ENCODE measurements around the gene C12orf75.
A peak's percentile ranks its signal among the peaks of the same experiment; 100 is the strongest.
"Not testable (repeated sequence)": the region's sequence is repeated elsewhere in the genome, so short reads cannot be mapped to it uniquely, and the experiment has no call there.

Gene C12orf75

DNA sequence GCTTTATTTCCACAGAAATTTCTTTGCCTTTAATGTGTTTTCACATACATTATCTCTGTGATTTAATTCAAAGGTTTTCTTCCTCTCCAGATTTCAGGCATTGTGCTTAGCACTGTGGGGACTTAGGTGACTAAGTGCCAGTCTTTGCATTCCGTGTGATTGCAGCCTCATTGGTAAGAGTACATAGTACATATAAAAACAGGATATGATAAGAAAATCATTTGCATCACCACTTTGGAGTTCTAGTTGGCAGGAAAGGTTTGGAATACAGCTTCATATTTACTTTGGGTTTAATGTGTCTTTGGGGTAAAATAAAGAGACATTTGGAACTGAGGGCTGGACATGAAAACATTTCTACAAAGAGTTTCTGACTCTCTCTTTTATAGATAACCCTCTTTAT, 37.8 kb upstream of the C12orf75 start:
- no peak for DNase-seq (ENCODE audit: low read depth, low spot score)
- Histone ChIP-seq H3K36me3 (ENCODE audit: insufficient read depth, low read length) (no peaks in the 10 kb centered on the region), H3K9me3 (ENCODE audit: low read depth, low read length) (no peaks in the 10 kb centered on the region), H3K27ac (no peak overlapping the region), H3K4me3 (no peak overlapping the region), H3K9ac (ENCODE audit: insufficient read length) (no peak overlapping the region)
- TF ChIP-seq POLR2AphosphoS5 (IDR thresholded peaks at IDR 0.05; ENCODE audit: borderline replicate concordance, low read depth, low read length), result no peak
- no peak for TF ChIP-seq FOXP2 (optimal IDR thresholded peaks at IDR 0.05; ENCODE audit: control extremely low read depth, extremely low read length, insufficient read depth)
- no peak for TF ChIP-seq EZH2 (IDR thresholded peaks at IDR 0.05)

- no peaks in the 10 kb centered on the region for H3K36me3 ChIP-seq (ENCODE audit: insufficient read depth, low read length)
Measured at GRCh38 chr12:105293187-105293586, 37.3 kb upstream of the C12orf75 start.

GRCh38 chr12:105294161-105294560, 36.3 kb upstream of the C12orf75 start:
- no peak for TF ChIP-seq FOXP2 (optimal IDR thresholded peaks at IDR 0.05; ENCODE audit: control extremely low read depth, extremely low read length, insufficient read depth)
- no peak for TF ChIP-seq POLR2AphosphoS5 (IDR thresholded peaks at IDR 0.05; ENCODE audit: borderline replicate concordance, low read depth, low read length)
- no peak for DNase-seq (ENCODE audit: low read depth, low spot score)
- H3K4me3 ChIP-seq, result no peak overlapping the region
- H3K36me3 ChIP-seq (ENCODE audit: insufficient read depth, low read length), result no peaks in the 10 kb centered on the region
- no peak overlapping the region for H3K9ac ChIP-seq (ENCODE audit: insufficient read length)
- H3K9me3 ChIP-seq (ENCODE audit: low read depth, low read length), result no peaks in the 10 kb centered on the region
- no peak overlapping the region for H3K27ac ChIP-seq

More at GRCh38 chr12:105293187-105293586, 37.3 kb upstream of the C12orf75 start:
- DNase-seq (ENCODE audit: low read depth, low spot score), result no peak
- TF ChIP-seq EZH2 (IDR thresholded peaks at IDR 0.05), result no peak
- no peak for TF ChIP-seq FOXP2 (optimal IDR thresholded peaks at IDR 0.05; ENCODE audit: control extremely low read depth, extremely low read length, insufficient read depth)
- TF ChIP-seq POLR2AphosphoS5 (IDR thresholded peaks at IDR 0.05; ENCODE audit: borderline replicate concordance, low read depth, low read length), result no peak
- H3K9me3 ChIP-seq (ENCODE audit: low read depth, low read length), result no peaks in the 10 kb centered on the region
- H3K9ac ChIP-seq (ENCODE audit: insufficient read length), result no peak overlapping the region
- no peak overlapping the region for H3K27ac ChIP-seq
- H3K4me3 ChIP-seq, result no peak overlapping the region

- H3K4me3 ChIP-seq, result no peak overlapping the region
- no peaks in the 10 kb centered on the region for H3K36me3 ChIP-seq (ENCODE audit: insufficient read depth, low read length)
- no peak for DNase-seq (ENCODE audit: low read depth, low spot score)
- H3K27ac ChIP-seq, result no peak overlapping the region
- H3K9me3 ChIP-seq (ENCODE audit: low read depth, low read length), result no peaks in the 10 kb centered on the region
- TF ChIP-seq POLR2AphosphoS5 (IDR thresholded peaks at IDR 0.05; ENCODE audit: borderline replicate concordance, low read depth, low read length) (no peak), FOXP2 (optimal IDR thresholded peaks at IDR 0.05; ENCODE audit: control extremely low read depth, extremely low read length, insufficient read depth) (no peak), EZH2 (IDR thresholded peaks at IDR 0.05) (no peak)
- no peak overlapping the region for H3K9ac ChIP-seq (ENCODE audit: insufficient read length)
Measured at GRCh38 chr12:105294886-105295479, 35.5 kb upstream of the C12orf75 start.

DNA sequence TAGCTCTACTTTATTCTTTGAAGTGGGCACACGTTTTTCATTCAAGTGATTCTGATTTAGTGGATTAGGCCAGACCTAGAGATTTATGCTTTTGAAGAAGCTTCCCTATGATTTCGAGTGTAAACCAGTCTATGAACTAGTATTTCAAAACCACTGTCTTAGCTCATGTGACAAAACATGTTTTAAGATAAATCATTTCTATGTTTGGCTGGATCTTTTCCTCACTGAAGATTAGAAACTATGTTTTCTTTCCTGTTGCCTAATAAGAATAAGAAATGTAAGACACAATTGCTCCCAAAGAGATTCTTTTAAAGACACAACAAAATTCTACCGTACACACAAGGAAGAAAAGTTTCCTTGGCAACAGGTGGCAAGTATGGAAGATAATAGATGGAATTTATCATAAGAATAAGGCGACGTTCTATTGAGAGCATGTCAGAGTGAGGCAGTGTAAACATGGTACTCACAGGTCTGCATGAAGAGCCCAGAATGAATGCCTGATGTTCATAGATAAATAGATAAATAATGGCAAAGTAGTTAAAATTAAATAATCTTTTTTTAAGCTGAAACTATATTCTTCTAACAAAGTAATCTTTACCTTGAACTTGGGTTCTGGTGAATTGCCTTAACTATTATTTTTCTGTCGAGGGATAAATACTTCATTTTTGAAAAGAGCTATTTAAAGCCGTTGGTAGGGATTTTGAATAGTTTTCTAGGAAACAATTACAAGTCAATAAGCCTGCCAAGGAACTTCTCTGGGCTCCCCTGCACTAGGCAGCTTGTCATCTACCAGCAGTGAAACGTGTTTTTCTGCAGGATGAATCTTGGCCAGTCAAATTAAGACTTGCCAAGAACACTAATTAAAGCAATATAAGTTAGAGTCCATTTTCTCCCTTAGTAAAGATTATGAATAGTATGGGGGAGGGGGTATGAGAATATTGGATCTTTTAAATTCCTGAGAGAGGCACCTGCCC, 34.1 kb upstream of the C12orf75 start:
- no peaks in the 10 kb centered on the region for H3K36me3 ChIP-seq (ENCODE audit: insufficient read depth, low read length)
- DNase-seq (ENCODE audit: low read depth, low spot score), result no peak
- H3K4me3 ChIP-seq, result no peak overlapping the region
- no peak overlapping the region for H3K27ac ChIP-seq
- H3K9ac ChIP-seq (ENCODE audit: insufficient read length), result no peak overlapping the region
- TF ChIP-seq EZH2 (IDR thresholded peaks at IDR 0.05) (no peak), FOXP2 (optimal IDR thresholded peaks at IDR 0.05; ENCODE audit: control extremely low read depth, extremely low read length, insufficient read depth) (no peak), POLR2AphosphoS5 (IDR thresholded peaks at IDR 0.05; ENCODE audit: borderline replicate concordance, low read depth, low read length) (no peak)
- H3K9me3 ChIP-seq (ENCODE audit: low read depth, low read length), result no peaks in the 10 kb centered on the region

DNA sequence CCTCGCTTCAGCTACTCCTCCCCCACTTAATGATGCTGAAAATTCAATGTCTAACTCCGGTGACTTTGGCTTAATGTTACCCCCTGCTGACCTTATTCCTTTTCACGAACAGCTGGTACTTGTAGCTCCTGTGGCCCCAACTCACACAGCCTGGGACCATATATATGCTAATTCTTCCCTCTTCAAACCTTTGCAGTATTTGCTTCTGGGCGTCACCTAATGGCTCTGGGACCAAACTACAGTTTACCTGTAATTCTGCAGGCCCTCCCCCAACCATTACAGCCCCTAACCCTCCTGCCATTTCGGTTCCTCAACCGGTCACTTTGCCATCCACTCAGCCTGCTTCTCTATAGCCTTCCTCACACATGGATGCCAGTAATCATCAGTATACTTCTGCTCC, 29.6 kb upstream of the C12orf75 start:
- no peak overlapping the region for H3K4me3 ChIP-seq
- no peak for TF ChIP-seq EZH2 (IDR thresholded peaks at IDR 0.05)
- DNase-seq (ENCODE audit: low read depth, low spot score), result no peak

GRCh38 chr12:105301696-105302095, 28.8 kb upstream of the C12orf75 start:
- H3K9ac ChIP-seq (ENCODE audit: insufficient read length), result no peak overlapping the region
- DNase-seq (ENCODE audit: low read depth, low spot score), result no peak
- no peaks in the 10 kb centered on the region for H3K36me3 ChIP-seq (ENCODE audit: insufficient read depth, low read length)
- H3K4me3 ChIP-seq, result no peak overlapping the region
- no peak for TF ChIP-seq POLR2AphosphoS5 (IDR thresholded peaks at IDR 0.05; ENCODE audit: borderline replicate concordance, low read depth, low read length)
- TF ChIP-seq FOXP2 (optimal IDR thresholded peaks at IDR 0.05; ENCODE audit: control extremely low read depth, extremely low read length, insufficient read depth), result no peak
- TF ChIP-seq EZH2 (IDR thresholded peaks at IDR 0.05), result no peak
- H3K27ac ChIP-seq, result no peak overlapping the region
- H3K9me3 ChIP-seq (ENCODE audit: low read depth, low read length), result no peaks in the 10 kb centered on the region

More for the DNA sequence above, 29.6 kb upstream of the C12orf75 start:
- Histone ChIP-seq H3K36me3 (ENCODE audit: insufficient read depth, low read length) (no peaks in the 10 kb centered on the region), H3K9me3 (ENCODE audit: low read depth, low read length) (no peaks in the 10 kb centered on the region), H3K27ac (no peak overlapping the region), H3K9ac (ENCODE audit: insufficient read length) (no peak overlapping the region)

DNA sequence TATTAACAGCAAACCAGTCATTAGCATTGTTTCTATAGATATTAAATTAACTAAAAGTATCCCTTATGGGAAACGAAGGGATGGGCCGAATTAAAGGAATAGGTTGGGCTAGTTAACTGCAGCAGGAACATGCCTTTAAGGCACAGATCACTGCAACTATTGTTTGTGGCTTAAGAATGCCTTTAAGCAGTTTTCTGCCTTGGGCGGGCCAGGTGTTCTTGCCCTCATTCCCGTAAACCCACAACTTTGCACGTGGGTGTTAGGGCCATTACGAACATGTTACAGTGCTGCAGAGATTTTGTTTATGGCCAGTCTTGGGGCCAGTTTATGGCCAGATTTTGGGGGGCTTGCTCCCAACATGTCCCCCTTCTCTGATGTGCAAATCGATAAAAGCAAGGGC, 27.5 kb upstream of the C12orf75 start:
- not testable (repeated sequence) for H3K4me3 ChIP-seq; DNase-seq (ENCODE audit: low read depth, low spot score); H3K27ac ChIP-seq; H3K9ac ChIP-seq (ENCODE audit: insufficient read length); H3K36me3 ChIP-seq (ENCODE audit: insufficient read depth, low read length); H3K9me3 ChIP-seq (ENCODE audit: low read depth, low read length)

DNA sequence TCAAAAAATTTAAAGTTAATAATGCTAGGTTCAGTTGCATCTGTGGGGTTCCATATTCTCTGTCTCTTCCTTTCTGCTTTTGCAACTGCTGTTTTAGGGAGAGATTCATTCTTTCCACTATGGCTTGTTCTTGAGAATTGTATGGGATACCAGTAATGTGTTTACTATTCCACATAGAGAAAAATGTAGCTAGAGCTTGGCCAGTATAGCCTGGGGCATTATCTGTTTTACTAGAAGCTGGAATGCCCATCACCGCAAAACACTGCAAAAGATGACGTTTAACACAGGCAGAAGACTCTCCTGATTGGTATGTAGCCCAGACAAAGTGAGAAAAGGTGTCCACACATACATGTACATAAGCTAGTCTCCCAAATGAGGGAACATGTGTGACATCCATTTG, 25.9 kb upstream of the C12orf75 start:
- not testable (repeated sequence) for H3K27ac ChIP-seq; H3K36me3 ChIP-seq (ENCODE audit: insufficient read depth, low read length); H3K9ac ChIP-seq (ENCODE audit: insufficient read length); DNase-seq (ENCODE audit: low read depth, low spot score); H3K4me3 ChIP-seq; H3K9me3 ChIP-seq (ENCODE audit: low read depth, low read length)

DNA sequence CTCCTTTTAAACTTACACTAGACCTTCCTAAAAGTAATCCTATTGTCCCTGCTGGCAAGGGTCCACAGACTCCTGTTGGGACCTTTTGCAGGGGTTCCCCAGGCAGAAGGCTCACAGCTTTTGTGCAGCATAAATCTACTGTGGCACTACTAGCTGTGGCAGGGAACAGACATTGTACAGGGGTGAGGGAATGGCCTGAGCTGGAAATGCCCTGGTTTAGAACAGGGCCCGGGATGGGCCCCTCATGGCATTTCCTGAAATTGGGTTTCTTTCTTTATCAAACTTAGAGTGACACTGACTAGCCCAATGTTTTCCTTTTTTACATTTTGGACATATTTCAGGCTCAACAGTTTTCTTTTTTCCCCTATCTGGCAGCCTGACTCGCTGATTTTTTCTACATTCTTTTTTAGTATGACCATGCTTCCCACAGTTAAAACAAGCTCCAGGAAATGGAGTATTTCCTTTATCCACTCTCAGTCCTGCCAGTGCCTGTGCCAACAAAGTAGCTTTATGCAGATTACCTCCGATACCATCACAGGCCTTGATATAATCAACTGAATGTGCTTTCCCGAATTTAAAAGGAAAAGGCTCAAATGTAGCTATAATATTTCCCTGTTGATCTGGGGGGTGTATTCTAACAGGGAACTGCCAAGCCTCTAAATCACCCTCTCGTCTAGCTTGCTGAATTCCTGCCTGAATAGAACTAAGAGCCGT, 22.7 kb upstream of the C12orf75 start:
- not testable (repeated sequence) for H3K9me3 ChIP-seq (ENCODE audit: low read depth, low read length); H3K4me3 ChIP-seq; H3K9ac ChIP-seq (ENCODE audit: insufficient read length); DNase-seq (ENCODE audit: low read depth, low spot score); H3K36me3 ChIP-seq (ENCODE audit: insufficient read depth, low read length)
- peak overlapping the region; percentile 36; the same call in 1 of the 2 replicates for H3K27ac ChIP-seq

GRCh38 chr12:105308839-105309238, 21.7 kb upstream of the C12orf75 start:
- H3K4me3 ChIP-seq; H3K36me3 ChIP-seq (ENCODE audit: insufficient read depth, low read length); H3K9me3 ChIP-seq (ENCODE audit: low read depth, low read length); H3K27ac ChIP-seq; DNase-seq (ENCODE audit: low read depth, low spot score); H3K9ac ChIP-seq (ENCODE audit: insufficient read length): not testable (repeated sequence)

GRCh38 chr12:105309384-105309783, 21.1 kb upstream of the C12orf75 start:
- H3K4me3 ChIP-seq; DNase-seq (ENCODE audit: low read depth, low spot score); H3K36me3 ChIP-seq (ENCODE audit: insufficient read depth, low read length); H3K9ac ChIP-seq (ENCODE audit: insufficient read length); H3K27ac ChIP-seq; H3K9me3 ChIP-seq (ENCODE audit: low read depth, low read length): not testable (repeated sequence)

Data from SK-N-MC (cell line).